Caco-2 (cell line): ENCODE data around the gene ELAVL1. TPM values are rescaled to one million over a fixed set of nuclear protein-coding genes. Genes with fewer than 3 reads are reported as not detected.

Source experiments
- BruUV-seq: library from RNA; stranded (reverse); fragments of 400-500 nt; replicated peaks from 2 replicates; lab custom pipeline; 2021; lab: Mats Ljungman, UMichigan
- CTCF ChIA-PET: fragments of 300-600 bp; sonication (Branson Sonifier 250); formaldehyde crosslinking; loops from one replicate; lab custom pipeline; 2022; ENCODE audit warnings: antibody characterized with exemption; lab: Charles Lee
- POLR2A ChIA-PET: fragments of 300-600 bp; sonication (Branson Sonifier 250); formaldehyde crosslinking; loops from one replicate; lab custom pipeline; 2022; ENCODE audit warnings: antibody characterized with exemption; lab: Charles Lee
- DNase-seq, 2 experiments: peaks; one replicate each; pipeline versions ENCODE4 v3.0.0 to v3.0.0-alpha.2; 2020 to 2022
- H3K27me3 ChIP-seq: replicated peaks from 2 replicates; pipeline ENCODE4 v1.6.0; 2011; ENCODE audit warnings: low read length; ENCODE audit not compliant: control insufficient read depth, insufficient read depth
- H3K36me3 ChIP-seq: 2 replicates; pipeline ENCODE4 v1.5.1; 2011; ENCODE audit warnings: low read length; ENCODE audit not compliant: control insufficient read depth, insufficient read depth
- H3K4me1 ChIP-seq: fragments of 250-450 bp; sonication (Bioruptor Pico); 2 replicates; pipeline ENCODE4 v1.5.1; 2020; ENCODE audit warnings: mild to moderate bottlenecking
- H3K4me3 ChIP-seq: 2 replicates; pipeline ENCODE4 v1.5.1; 2011; ENCODE audit warnings: low read depth, mild to moderate bottlenecking, control low read depth, low read length
- H3K9me3 ChIP-seq: fragments of 250-450 bp; sonication (Bioruptor Pico); 2 replicates; pipeline ENCODE4 v1.5.1; 2020; ENCODE audit warnings: mild to moderate bottlenecking, moderate library complexity
- H3K27ac Mint-ChIP-seq: one replicate; pipeline ENCODE4 v1.8.0; 2022; ENCODE audit warnings: mixed read lengths; ENCODE audit not compliant: unreplicated experiment
- H3K27me3 Mint-ChIP-seq: one replicate; pipeline ENCODE4 v1.8.0; 2022; ENCODE audit warnings: mixed read lengths; ENCODE audit not compliant: insufficient read depth, unreplicated experiment
- H3K36me3 Mint-ChIP-seq: one replicate; pipeline ENCODE4 v1.8.0; 2022; ENCODE audit warnings: mild to moderate bottlenecking, mixed read lengths; ENCODE audit not compliant: insufficient read depth, unreplicated experiment
- H3K4me1 Mint-ChIP-seq: one replicate; pipeline ENCODE4 v1.8.0; 2022; ENCODE audit warnings: low read depth, mixed read lengths; ENCODE audit not compliant: unreplicated experiment
- H3K4me3 Mint-ChIP-seq: one replicate; pipeline ENCODE4 v1.8.0; 2022; ENCODE audit warnings: mild to moderate bottlenecking, moderate library complexity, mixed read lengths; ENCODE audit not compliant: unreplicated experiment
- H3K9me3 Mint-ChIP-seq: one replicate; pipeline ENCODE4 v1.8.0; 2022; ENCODE audit warnings: mixed read lengths; ENCODE audit not compliant: unreplicated experiment
- intact Hi-C: fragments of 100-400 bp; cut with micrococcal nuclease; formaldehyde crosslinking; loops from one replicate; pipeline ENCODE4 v1.10.0; 2022; ENCODE audit not compliant: unreplicated experiment
- total RNA-seq: library from RNA; stranded (reverse); gene quantifications from 2 replicates; pipeline ENCODE4 v1.2.3, GENCODE V29; 2022
- TF ChIP-seq, protein P1 (sequence below), 2 experiments: fragments of 200-600 bp in 1 of 2; IDR thresholded peaks; 1 replicate in 1 of 2; 2 replicates in 1 of 2; pipeline versions ENCODE4 v1.5.1 to v1.8.0; 2011 to 2022; ENCODE audit warnings: antibody characterized with exemption in 1 of 2, control low read depth in 1 of 2, inconsistent platforms in 1 of 2, low read depth in 1 of 2, low read length in 1 of 2, mild to moderate bottlenecking in 1 of 2, moderate library complexity in 1 of 2; ENCODE audit not compliant: insufficient read depth in 1 of 2, severe bottlenecking in 1 of 2, unreplicated experiment in 1 of 2

Gene ELAVL1
- total RNA-seq, 1 experiment from 2014 or later = 117 TPM

DNA sequence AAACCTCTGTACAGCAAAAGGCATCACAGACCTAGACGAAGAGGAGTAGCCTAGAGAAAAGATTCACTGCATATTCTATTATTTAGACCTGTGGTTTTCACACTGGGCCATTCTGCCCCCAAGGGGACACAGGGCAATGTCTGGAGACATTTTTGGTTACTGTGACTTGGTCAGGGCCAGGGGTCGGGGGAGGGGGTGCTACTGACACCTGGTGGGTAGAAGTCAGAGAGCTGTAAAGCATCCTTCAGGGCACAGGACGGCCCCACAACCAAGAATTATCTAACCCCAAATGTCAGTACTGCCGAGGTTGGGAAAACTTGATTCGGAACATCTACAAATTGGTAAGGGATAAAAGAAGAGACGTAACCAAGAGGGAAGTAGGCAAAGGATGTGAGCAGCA, 11.3 kb downstream of the ELAVL1 start:
- Histone ChIP-seq H3K27me3 (no peaks in the 10 kb centered on the region), H3K9me3 (no peaks in the 10 kb centered on the region), H3K4me3 (no peak overlapping the region), H3K36me3 (no peaks in the 10 kb centered on the region; the same call in 1 of the 2 replicates), H3K4me1 (peaks cover 4% of the 10 kb centered on the region; the same call in 1 of the 2 replicates)
- Mint-ChIP-seq H3K27ac (peak overlapping the region; percentile 69), H3K36me3 (peaks cover 59% of the 10 kb centered on the region), H3K27me3 (no peaks in the 10 kb centered on the region), H3K4me3 (no peak overlapping the region), H3K9me3 (no peaks in the 10 kb centered on the region), H3K4me1 (peaks cover 32% of the 10 kb centered on the region)
- ChIA-PET POLR2A (no interaction called here), CTCF (interaction anchor here (0.6 kb wide), 1 partner anchor 52 kb away, joined by 3 read pairs; no protein-coding TSS in a partner anchor)
- intact Hi-C loops = no loop called here
- no TSS peak for BruUV-seq
- no peak for DNase-seq
- TF ChIP-seq, protein P1, sequence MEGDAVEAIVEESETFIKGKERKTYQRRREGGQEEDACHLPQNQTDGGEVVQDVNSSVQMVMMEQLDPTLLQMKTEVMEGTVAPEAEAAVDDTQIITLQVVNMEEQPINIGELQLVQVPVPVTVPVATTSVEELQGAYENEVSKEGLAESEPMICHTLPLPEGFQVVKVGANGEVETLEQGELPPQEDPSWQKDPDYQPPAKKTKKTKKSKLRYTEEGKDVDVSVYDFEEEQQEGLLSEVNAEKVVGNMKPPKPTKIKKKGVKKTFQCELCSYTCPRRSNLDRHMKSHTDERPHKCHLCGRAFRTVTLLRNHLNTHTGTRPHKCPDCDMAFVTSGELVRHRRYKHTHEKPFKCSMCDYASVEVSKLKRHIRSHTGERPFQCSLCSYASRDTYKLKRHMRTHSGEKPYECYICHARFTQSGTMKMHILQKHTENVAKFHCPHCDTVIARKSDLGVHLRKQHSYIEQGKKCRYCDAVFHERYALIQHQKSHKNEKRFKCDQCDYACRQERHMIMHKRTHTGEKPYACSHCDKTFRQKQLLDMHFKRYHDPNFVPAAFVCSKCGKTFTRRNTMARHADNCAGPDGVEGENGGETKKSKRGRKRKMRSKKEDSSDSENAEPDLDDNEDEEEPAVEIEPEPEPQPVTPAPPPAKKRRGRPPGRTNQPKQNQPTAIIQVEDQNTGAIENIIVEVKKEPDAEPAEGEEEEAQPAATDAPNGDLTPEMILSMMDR (IDR thresholded peaks at IDR 0.05; ENCODE audit: insufficient read depth in 1 of 2, low read depth in 1 of 2, low read length in 1 of 2, severe bottlenecking in 1 of 2, unreplicated experiment in 1 of 2) = peak in 1 of 2 experiments; percentile 18

DNA sequence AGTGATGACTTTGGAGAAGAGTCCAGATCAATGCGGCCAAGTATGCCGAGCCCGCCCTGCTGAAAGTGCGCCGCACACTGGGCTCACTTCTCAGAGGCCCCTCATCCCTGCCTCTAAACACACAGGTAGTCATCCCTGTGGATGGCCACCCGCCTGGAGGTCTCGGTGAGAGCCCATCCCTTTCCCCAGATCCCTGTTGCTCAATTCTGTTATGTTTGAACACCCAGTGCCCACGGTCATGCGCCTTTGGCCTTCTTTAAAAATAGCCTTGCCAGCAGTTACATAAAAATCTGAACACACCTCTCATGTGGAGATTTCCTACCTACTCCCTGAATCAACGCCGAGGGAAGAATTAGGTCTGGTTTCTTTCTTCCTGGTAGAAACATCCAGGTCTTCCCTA, 11.9 kb downstream of the ELAVL1 start:
- Mint-ChIP-seq H3K4me1 (peaks cover 37% of the 10 kb centered on the region), H3K27ac (peak overlapping the region; percentile 69), H3K27me3 (no peaks in the 10 kb centered on the region), H3K4me3 (no peak overlapping the region), H3K36me3 (peaks cover 60% of the 10 kb centered on the region), H3K9me3 (no peaks in the 10 kb centered on the region)
- Histone ChIP-seq H3K9me3 (no peaks in the 10 kb centered on the region), H3K4me1 (peaks cover 4% of the 10 kb centered on the region; the same call in 1 of the 2 replicates), H3K27me3 (no peaks in the 10 kb centered on the region), H3K36me3 (no peaks in the 10 kb centered on the region; the same call in 1 of the 2 replicates), H3K4me3 (no peak overlapping the region)
- TF ChIP-seq, protein P1 (IDR thresholded peaks at IDR 0.05; ENCODE audit: insufficient read depth in 1 of 2, low read depth in 1 of 2, low read length in 1 of 2, severe bottlenecking in 1 of 2, unreplicated experiment in 1 of 2) = no peak
- ChIA-PET POLR2A (no interaction called here), CTCF (no interaction called here)
- no peak for DNase-seq
- intact Hi-C loops = no loop called here
- no TSS peak for BruUV-seq

DNA sequence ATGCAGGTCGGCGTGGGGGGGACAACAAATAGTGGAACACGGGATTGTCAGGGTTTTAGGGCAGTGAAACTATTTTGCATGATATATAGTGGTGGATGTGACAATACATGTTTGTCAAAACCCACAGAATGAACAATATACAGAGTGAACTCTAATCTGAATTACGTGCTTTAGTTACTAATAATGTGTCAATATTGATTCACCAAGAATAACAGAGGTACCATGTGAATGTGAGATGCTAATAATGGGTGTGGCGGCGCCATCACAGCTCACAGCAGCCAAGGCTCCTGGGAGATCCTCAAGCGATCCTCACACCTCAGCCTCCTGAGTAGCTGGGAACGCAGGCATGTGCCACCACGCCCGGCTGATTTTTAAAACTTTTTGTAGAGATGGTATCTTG, 12.9 kb downstream of the ELAVL1 start:
- Mint-ChIP-seq H3K4me3 (no peak overlapping the region), H3K4me1 (peaks cover 41% of the 10 kb centered on the region), H3K9me3 (no peaks in the 10 kb centered on the region), H3K27ac (no peak overlapping the region), H3K27me3 (no peaks in the 10 kb centered on the region), H3K36me3 (peaks cover 62% of the 10 kb centered on the region)
- no peak for DNase-seq
- ChIA-PET POLR2A (no interaction called here), CTCF (interaction anchor here (0.6 kb wide), 1 partner anchor 336 kb away, joined by 4 read pairs; no protein-coding TSS in a partner anchor)
- Histone ChIP-seq H3K4me3 (no peak overlapping the region), H3K27me3 (no peaks in the 10 kb centered on the region), H3K4me1 (peaks cover 4% of the 10 kb centered on the region; the same call in 1 of the 2 replicates), H3K9me3 (no peaks in the 10 kb centered on the region), H3K36me3 (no peaks in the 10 kb centered on the region; the same call in 1 of the 2 replicates)
- no TSS peak for BruUV-seq
- TF ChIP-seq, protein P1 (IDR thresholded peaks at IDR 0.05; ENCODE audit: insufficient read depth in 1 of 2, low read depth in 1 of 2, low read length in 1 of 2, severe bottlenecking in 1 of 2, unreplicated experiment in 1 of 2) = no peak
- intact Hi-C loops = no loop called here
